ENCODE data around the gene CARD18.

Gene CARD18, protein sequence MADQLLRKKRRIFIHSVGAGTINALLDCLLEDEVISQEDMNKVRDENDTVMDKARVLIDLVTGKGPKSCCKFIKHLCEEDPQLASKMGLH

GRCh38 chr11:105139669-105140068 is at the start of gene CARD18:
TSS of gene CARD18 (minus strand) at chr11:105139769. CDS start at chr11:105139726, 43 bp downstream.
- no peak for DNase-seq

GRCh38 chr11:105183987-105184386 is 44.4 kb upstream of the CARD18 start:
- no peak for DNase-seq

GRCh38 chr11:105183426-105183825 is 43.9 kb upstream of the CARD18 start:
- DNase-seq, result no peak

DNA sequence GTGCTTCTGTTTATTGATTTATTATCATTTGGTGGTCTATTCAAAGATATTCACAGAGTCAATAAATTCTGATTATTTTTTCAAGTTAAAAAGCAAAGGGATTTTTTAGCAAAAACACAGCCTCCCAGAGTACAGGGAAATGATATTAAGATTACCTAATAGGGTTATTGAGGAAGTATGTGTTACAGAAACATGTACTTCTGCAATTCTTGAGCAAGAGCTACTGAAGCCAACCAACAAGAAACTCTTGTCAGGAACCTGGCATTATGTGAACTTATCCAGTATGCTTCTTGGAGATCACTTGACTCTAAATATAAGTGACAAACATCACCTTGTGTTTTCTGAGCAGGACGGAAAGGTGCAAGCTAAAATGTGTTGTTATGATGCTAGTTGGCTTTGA is 42.0 kb upstream of the CARD18 start:
- peak; percentile 83 to 94 for DNase-seq

GRCh38 chr11:105181100-105181499 is 41.5 kb upstream of the CARD18 start:
- peak; percentile 58 to 73 for DNase-seq

- DNase-seq, result no peak
These were observed 40.1 kb upstream of the CARD18 start for GRCh38 chr11:105179542-105180278.

DNA sequence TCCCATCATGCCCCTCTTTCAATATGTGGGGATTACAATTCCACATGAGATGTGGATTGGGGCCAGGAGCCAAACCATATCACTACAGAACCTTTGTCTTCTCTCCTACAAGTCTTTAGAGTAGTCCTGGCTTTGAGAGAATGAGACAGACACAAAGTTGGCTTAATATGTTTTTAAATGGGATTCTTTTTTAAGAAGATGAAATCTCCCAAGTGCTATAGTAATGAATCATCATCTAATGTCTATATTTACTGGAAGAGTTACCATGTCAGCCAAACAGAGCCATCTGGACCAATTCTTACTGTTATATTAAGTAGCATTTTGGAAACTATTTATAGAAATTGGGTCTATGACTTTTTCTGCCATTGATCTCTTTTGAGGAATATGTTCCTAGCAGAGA is 38.1 kb upstream of the CARD18 start:
- no peak for DNase-seq

GRCh38 chr11:105168457-105168856 is 28.9 kb upstream of the CARD18 start:
- DNase-seq, result no peak

DNA sequence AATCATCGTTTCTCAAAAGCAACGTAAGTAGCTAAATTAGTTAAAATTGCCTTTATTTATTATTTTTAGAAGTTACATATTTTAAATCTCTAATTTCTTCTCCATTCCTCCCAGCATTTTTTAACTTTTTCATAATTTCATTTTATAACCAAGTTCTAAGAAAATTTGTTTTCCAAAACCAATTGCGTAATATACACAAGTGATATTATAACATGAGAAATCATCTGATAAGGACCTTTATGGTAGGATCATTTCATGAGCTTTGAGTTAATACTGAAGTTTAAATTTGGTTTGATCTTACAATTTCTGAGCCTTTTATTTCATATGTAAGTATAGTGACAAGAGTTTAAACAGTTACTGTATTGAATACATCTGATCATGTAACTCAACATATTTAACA is 27.7 kb upstream of the CARD18 start:
- DNase-seq, result no peak

- DNase-seq, result no peak
These were observed 24.6 kb upstream of the CARD18 start for GRCh38 chr11:105164208-105164607.

DNA sequence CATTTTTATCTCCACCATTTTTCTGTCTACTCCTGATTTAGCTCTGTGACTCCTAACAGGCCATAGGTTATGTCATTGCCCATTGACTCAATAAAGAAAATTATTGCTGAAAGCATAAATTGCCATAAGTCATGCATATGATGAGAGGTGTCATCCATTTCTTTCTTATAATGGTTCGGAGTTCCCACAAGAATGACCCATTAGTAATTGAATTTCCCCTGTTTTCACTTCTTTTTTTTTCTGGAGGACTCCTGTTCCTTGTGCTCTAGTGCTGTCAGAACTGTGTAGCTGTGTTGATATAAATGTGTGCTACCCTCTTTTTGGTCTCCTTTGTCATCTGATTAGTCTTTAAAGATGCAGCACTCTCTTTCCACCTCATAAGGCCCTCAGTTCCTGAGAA is 22.9 kb upstream of the CARD18 start:
- peak; percentile 81 to 92 for DNase-seq

DNA sequence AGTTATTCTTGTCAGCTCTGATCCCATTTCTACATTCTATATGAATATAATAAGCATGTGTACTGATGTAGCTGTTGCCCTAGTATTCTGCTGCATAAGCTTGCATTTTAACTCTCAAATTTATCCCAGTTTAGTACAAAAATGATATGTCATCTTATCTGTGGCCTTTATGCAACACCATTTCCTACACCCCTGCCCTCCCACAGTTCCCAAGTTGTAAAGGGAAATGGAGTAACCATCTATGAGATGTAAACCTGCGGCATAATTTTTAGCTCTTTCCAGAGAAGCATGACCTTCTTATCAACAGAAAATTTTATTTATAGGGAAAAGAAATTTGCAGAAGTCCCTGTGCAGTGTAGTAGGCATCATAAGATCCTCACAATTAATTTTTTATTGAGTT is 18.9 kb upstream of the CARD18 start:
- peak; percentile 43 to 74 for DNase-seq

GRCh38 chr11:105156720-105157119 is 17.2 kb upstream of the CARD18 start:
- no peak for DNase-seq

- no peak for DNase-seq
These were observed 16.7 kb upstream of the CARD18 start for GRCh38 chr11:105156231-105156630.

GRCh38 chr11:105155679-105156078 is 16.1 kb upstream of the CARD18 start:
- no peak for DNase-seq

DNA sequence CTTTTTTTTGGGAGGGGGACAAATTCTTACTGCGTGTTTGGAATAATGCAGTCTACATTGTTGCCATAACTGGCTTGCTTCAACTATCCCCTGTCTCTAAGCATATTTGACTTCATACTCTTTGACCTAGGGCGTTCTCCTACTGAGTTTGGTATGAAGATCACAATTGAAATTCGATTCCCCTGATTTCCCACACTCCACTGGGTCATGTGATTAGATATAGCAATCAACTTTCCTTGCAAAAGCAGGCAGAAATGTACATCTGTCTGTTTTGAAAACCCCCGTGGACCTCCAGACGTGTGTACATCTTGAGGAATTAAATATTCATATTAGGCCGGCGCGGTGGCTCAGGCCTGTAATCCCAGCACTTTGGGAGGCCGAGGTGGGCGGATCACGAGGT is 13.8 kb upstream of the CARD18 start:
- DNase-seq, result no peak

DNA sequence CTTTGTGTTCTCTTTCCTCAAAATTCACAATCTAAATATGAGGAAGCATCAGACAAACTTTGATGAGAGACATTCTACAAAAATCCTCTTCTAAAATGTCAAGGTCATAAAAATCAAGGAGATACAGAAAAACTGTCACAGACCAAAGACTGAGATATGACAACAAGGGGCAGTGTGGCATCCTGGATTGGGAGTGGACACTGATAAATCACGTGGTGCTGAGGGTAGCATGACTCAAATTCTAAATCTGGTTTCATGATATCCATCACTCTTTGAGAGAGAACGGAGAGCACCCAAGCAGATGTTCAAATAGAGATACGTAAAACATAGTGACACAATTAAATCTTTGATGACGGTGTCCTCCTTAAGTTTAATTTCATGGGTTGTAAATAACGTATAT is 13.0 kb upstream of the CARD18 start:
- no peak for DNase-seq

GRCh38 chr11:105152021-105152512 is 12.5 kb upstream of the CARD18 start:
- DNase-seq, result peak; percentile 24 to 62

- no peak for DNase-seq
These were observed 9.9 kb upstream of the CARD18 start for GRCh38 chr11:105149477-105149876.

GRCh38 chr11:105148241-105148640 is 8.7 kb upstream of the CARD18 start:
- no peak for DNase-seq

GRCh38 chr11:105144887-105145286 is 5.3 kb upstream of the CARD18 start:
- DNase-seq, result no peak

GRCh38 chr11:105142167-105142566 is 2.6 kb upstream of the CARD18 start:
- no peak for DNase-seq

- DNase-seq, result no peak
These were observed 2.3 kb downstream of the CARD18 start for GRCh38 chr11:105137286-105137685.

DNA sequence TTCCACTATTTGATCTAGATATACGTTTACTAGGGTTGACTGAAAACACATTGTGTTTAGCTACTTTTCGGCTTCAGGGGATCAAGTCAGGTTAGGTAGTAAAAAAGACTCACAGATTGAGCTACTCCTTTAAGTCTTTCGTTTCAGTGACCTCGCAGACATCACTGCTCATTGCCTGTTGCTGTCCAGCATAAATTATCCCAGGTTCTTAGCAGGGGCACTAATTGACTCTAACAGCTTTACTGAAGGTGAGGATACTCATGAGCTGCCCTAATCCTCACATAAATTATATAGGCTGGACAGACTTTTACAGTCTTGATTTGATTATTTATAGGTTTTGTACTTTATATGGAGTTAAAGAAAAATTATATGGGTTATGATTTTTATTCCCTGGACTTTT is 3.7 kb downstream of the CARD18 start:
- no peak for DNase-seq
